Activated CD8-positive, alpha-beta T cell treated with anti-CD3 and anti-CD28 coated beads for 36 hours (primary cell): ENCODE data around the gene TIMP4. TPM values are rescaled to one million over a fixed set of nuclear protein-coding genes. Genes with fewer than 3 reads are reported as not detected.
A peak's percentile ranks its signal among the peaks of the same experiment; 100 is the strongest.

Experiments used
- ATAC-seq: fragments of 200-7000 bp; cut with Tn5 transposase; one replicate; pipeline ENCODE4 v1.10.0; 2021; ENCODE audit warnings: mild to moderate bottlenecking, moderate library complexity
- CTCF ChIA-PET: fragments of 350-600 bp; sonication (Branson Sonifier 250); formaldehyde crosslinking; loops from one replicate; lab custom pipeline; 2021; ENCODE audit warnings: antibody characterized with exemption; lab: Charles Lee
- POLR2A ChIA-PET: fragments of 350-600 bp; sonication (Branson Sonifier 250); formaldehyde crosslinking; loops from one replicate; lab custom pipeline; 2021; ENCODE audit warnings: antibody characterized with exemption; lab: Charles Lee
- DNase-seq: peaks from one replicate; pipeline ENCODE4 v3.0.0-alpha.2; 2020
- H3K27ac Mint-ChIP-seq: one replicate; pipeline ENCODE4 v1.8.0; 2021; ENCODE audit warnings: mild to moderate bottlenecking, mixed read lengths
- H3K27me3 Mint-ChIP-seq: one replicate; pipeline ENCODE4 v1.8.0; 2021; ENCODE audit warnings: mixed read lengths
- H3K36me3 Mint-ChIP-seq: one replicate; pipeline ENCODE4 v1.8.0; 2021; ENCODE audit warnings: low read depth, mixed read lengths
- H3K4me1 Mint-ChIP-seq: one replicate; pipeline ENCODE4 v1.8.0; 2021; ENCODE audit warnings: low read depth, mixed read lengths
- H3K4me3 Mint-ChIP-seq: one replicate; pipeline ENCODE4 v1.8.0; 2021; ENCODE audit warnings: mild to moderate bottlenecking, moderate library complexity, mixed read lengths
- H3K9me3 Mint-ChIP-seq: one replicate; pipeline ENCODE4 v1.8.0; 2021; ENCODE audit warnings: mixed read lengths
- intact Hi-C: fragments of 100-400 bp; cut with micrococcal nuclease; formaldehyde crosslinking; loops from one replicate; pipeline ENCODE4 v1.10.0; 2022
- total RNA-seq, 2 experiments: library from RNA; stranded (reverse); gene quantifications; one replicate each; pipeline ENCODE4 v1.2.3, GENCODE V29; 2021
- TF ChIP-seq, protein P1 (sequence below): fragments of 200-600 bp; IDR thresholded peaks from one replicate; pipeline ENCODE4 v1.8.0; 2022; ENCODE audit warnings: antibody characterized with exemption, mild to moderate bottlenecking

Gene TIMP4
- total RNA-seq, 2 experiments from 2014 or later: not detected

DNA sequence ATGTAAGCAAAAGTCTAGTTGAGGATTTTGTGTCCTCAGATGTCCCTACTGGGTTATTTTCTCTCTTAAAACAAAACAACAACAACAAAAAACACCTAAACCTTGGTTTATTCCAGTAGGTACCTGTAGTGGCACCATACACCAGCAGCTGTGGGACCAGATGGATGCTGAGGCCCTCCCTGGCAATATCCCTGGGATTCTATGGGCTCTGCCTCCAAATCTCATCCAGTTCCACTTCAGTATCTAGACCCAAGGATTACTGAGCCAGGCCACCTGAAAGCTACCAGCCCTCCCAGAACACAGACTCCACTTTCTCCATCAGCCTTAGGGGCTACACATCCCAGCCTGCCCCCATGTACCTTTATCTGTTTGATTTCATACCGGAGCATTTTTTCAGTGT lies 1.7 kb downstream of the TIMP4 start:
- Mint-ChIP-seq H3K27me3 (peaks cover 15% of the 10 kb centered on the region), H3K27ac (no peak overlapping the region), H3K4me1 (peaks cover 16% of the 10 kb centered on the region), H3K36me3 (no peaks in the 10 kb centered on the region), H3K9me3 (no peaks in the 10 kb centered on the region), H3K4me3 (no peak overlapping the region)
- intact Hi-C loops: no loop called here
- ChIA-PET CTCF (interaction anchor here (0.9 kb wide), 1 partner anchor 19 kb away, joined by 3 read pairs; no protein-coding TSS in a partner anchor), POLR2A (no interaction called here)
- no peak for DNase-seq
- TF ChIP-seq, protein P1, sequence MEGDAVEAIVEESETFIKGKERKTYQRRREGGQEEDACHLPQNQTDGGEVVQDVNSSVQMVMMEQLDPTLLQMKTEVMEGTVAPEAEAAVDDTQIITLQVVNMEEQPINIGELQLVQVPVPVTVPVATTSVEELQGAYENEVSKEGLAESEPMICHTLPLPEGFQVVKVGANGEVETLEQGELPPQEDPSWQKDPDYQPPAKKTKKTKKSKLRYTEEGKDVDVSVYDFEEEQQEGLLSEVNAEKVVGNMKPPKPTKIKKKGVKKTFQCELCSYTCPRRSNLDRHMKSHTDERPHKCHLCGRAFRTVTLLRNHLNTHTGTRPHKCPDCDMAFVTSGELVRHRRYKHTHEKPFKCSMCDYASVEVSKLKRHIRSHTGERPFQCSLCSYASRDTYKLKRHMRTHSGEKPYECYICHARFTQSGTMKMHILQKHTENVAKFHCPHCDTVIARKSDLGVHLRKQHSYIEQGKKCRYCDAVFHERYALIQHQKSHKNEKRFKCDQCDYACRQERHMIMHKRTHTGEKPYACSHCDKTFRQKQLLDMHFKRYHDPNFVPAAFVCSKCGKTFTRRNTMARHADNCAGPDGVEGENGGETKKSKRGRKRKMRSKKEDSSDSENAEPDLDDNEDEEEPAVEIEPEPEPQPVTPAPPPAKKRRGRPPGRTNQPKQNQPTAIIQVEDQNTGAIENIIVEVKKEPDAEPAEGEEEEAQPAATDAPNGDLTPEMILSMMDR: no peak
- ATAC-seq: no peak

DNA sequence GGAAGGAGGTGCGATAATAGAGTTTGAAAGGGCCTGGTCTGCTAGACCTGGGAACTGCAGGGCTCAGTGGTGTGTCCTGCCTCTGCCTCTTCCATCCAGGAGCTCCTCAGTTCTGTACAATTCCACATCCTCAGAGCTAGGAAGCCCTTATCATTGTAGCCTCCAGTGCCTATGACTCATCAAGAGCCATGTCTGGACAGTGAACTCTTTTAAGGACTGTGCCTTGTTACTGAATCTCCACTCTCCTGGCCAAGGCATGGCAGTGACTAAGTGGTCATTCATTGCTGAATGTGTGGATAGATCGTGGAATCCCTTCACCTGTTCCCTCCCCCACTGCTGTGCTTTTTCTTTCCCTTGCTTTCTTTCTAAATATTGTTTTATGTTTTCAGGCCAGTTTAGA lies 2.9 kb downstream of the TIMP4 start:
- ChIA-PET POLR2A (no interaction called here), CTCF (interaction anchor here (0.9 to 1.5 kb wide), 2 partner anchors 11 to 20 kb away, joined by 3 to 4 read pairs; no protein-coding TSS in a partner anchor)
- no peak overlapping the region for H3K4me3 Mint-ChIP-seq
- H3K9me3 Mint-ChIP-seq: no peaks in the 10 kb centered on the region
- peaks cover 16% of the 10 kb centered on the region for H3K4me1 Mint-ChIP-seq
- TF ChIP-seq, protein P1: no peak
- no peak for ATAC-seq
- peaks cover 15% of the 10 kb centered on the region for H3K27me3 Mint-ChIP-seq
- no peak overlapping the region for H3K27ac Mint-ChIP-seq
- no peaks in the 10 kb centered on the region for H3K36me3 Mint-ChIP-seq
- intact Hi-C loops: no loop called here
- DNase-seq: no peak

DNA sequence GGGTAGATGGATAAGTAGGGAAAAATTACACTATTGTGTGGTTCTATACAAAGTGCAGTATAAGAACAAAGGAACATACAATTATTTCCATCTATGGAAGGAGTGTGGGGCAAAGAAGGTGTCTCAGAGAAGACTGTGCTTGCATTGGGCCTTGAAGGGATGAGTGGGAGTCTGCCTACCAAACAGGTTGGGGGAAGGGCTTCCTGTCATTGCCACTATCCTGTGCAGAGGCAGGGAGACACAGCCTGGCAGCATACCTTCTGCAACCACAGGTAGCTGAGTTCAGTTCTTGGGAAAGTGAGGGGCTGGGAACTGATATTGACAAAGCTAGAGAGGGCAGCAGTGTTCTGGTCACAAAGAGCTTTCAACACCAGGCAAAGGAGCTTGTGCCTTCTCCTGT lies 3.4 kb downstream of the TIMP4 start:
- POLR2A ChIA-PET: interaction anchor here (0.5 to 1.4 kb wide), 3 partner anchors 13 to 253 kb away, joined by 3 read pairs; no protein-coding TSS in a partner anchor
- TF ChIP-seq, protein P1: no peak
- ATAC-seq (peak; percentile 61), DNase-seq (peak; percentile 27)
- no peak overlapping the region for H3K27ac Mint-ChIP-seq
- H3K9me3 Mint-ChIP-seq: no peaks in the 10 kb centered on the region
- H3K27me3 Mint-ChIP-seq: peaks cover 17% of the 10 kb centered on the region
- H3K36me3 Mint-ChIP-seq: no peaks in the 10 kb centered on the region
- intact Hi-C loops: no loop called here
- CTCF ChIA-PET: interaction anchor here (0.7 to 1.5 kb wide), 5 partner anchors 11 to 325 kb away, joined by 3 to 5 read pairs (median 4); no protein-coding TSS in a partner anchor
- peaks cover 16% of the 10 kb centered on the region for H3K4me1 Mint-ChIP-seq
- H3K4me3 Mint-ChIP-seq: no peak overlapping the region

DNA sequence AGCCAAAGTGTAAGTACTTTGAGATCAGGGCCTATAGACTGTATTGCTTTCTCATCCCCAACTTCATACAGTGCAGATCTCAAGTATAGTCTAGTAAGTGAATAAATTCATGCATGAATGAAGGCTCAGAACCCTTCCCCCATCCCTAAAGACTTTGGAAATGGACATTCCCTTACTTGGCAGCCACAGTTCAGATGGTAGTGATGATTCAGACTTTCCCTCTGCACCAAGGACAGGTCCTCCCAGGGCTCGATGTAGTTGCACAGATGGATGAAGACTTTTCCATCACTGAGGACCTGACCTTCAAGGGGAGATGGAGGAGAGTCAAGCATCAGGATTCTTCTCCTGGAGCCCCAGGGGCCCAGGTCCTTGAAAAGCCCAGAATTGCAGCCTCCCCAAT lies 4.6 kb downstream of the TIMP4 start:
- H3K27me3 Mint-ChIP-seq: peaks cover 16% of the 10 kb centered on the region
- intact Hi-C loops: no loop called here
- no peaks in the 10 kb centered on the region for H3K36me3 Mint-ChIP-seq
- CTCF ChIA-PET: interaction anchor here (1.1 to 1.5 kb wide), 2 partner anchors 19 to 326 kb away, joined by 3 to 5 read pairs; no protein-coding TSS in a partner anchor
- ATAC-seq (no peak), DNase-seq (no peak)
- H3K9me3 Mint-ChIP-seq: no peaks in the 10 kb centered on the region
- H3K27ac Mint-ChIP-seq: no peak overlapping the region
- POLR2A ChIA-PET: interaction anchor here (1.4 kb wide), 1 partner anchor 14 kb away, joined by 3 read pairs; no protein-coding TSS in a partner anchor
- TF ChIP-seq, protein P1: no peak
- peaks cover 14% of the 10 kb centered on the region for H3K4me1 Mint-ChIP-seq
- H3K4me3 Mint-ChIP-seq: no peak overlapping the region

DNA sequence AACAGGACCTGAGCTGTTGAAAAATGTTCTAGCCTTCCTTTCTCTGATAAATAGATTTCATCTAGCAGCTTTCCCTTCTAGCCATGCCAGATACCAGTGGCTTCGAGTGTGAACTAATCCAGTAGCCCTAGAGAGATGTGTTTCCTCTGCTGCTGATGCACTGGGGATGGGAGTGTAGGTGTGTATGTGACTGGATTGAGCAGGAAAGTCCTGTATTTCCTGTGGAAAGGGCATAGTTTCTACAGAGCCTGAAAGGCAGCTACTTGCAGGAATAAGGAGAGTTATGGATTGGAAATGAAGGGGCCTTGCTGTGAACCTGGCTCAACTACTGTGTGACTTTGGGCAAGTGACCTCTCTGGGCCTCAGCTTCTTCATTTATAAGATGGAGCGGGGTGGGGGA lies 8.6 kb downstream of the TIMP4 start:
- no peak for DNase-seq
- no peak for ATAC-seq
- no peaks in the 10 kb centered on the region for H3K36me3 Mint-ChIP-seq
- no peak overlapping the region for H3K4me3 Mint-ChIP-seq
- H3K27me3 Mint-ChIP-seq: peaks cover 7% of the 10 kb centered on the region
- H3K4me1 Mint-ChIP-seq: peaks cover 6% of the 10 kb centered on the region
- TF ChIP-seq, protein P1: no peak
- no peak overlapping the region for H3K27ac Mint-ChIP-seq
- H3K9me3 Mint-ChIP-seq: no peaks in the 10 kb centered on the region
- ChIA-PET POLR2A (no interaction called here), CTCF (interaction anchor here (1.0 to 2.9 kb wide), 4 partner anchors 11 to 27 kb away, joined by 3 to 21 read pairs (median 10); no protein-coding TSS in a partner anchor)
- intact Hi-C loops: no loop called here
